Neural cell (in vitro differentiated cells): ENCODE measurements around the gene GLUL.

Experiments used
- SMC3 ChIP-seq: fragments of 450-650 bp; conservative IDR thresholded peaks from 2 replicates; pipeline ENCODE4 v1.6.1; 2014; ENCODE audit warnings: antibody characterized with exemption, mild to moderate bottlenecking, moderate library complexity; ENCODE audit not compliant: poor library complexity
- TF ChIP-seq, protein P1 (sequence below): fragments of 450-650 bp; IDR thresholded peaks from 2 replicates; pipeline ENCODE4 v1.5.1; 2014; ENCODE audit warnings: antibody characterized with exemption, mild to moderate bottlenecking, moderate library complexity; ENCODE audit not compliant: poor library complexity, severe bottlenecking

DNA sequence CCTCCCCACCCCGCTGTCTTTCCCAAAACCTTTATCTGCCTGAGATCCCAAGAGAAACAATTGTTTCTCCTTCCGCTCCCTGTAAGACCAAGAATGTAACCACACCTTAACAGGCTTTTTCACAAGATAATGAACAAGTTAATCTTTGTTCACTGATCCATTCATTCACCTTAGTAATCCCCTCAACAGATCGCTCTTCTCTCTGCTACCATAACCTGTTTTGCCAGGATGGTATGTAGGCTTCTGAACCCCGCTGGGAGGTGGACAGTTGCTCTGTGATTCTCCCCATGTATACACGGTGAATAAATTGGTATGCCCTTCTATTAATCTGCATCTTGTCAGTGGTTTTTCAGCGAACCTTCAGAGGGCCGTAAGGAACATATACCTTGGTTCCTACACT lies 39.7 kb upstream of the GLUL start:
- TF ChIP-seq SMC3: no peak
- TF ChIP-seq, protein P1, sequence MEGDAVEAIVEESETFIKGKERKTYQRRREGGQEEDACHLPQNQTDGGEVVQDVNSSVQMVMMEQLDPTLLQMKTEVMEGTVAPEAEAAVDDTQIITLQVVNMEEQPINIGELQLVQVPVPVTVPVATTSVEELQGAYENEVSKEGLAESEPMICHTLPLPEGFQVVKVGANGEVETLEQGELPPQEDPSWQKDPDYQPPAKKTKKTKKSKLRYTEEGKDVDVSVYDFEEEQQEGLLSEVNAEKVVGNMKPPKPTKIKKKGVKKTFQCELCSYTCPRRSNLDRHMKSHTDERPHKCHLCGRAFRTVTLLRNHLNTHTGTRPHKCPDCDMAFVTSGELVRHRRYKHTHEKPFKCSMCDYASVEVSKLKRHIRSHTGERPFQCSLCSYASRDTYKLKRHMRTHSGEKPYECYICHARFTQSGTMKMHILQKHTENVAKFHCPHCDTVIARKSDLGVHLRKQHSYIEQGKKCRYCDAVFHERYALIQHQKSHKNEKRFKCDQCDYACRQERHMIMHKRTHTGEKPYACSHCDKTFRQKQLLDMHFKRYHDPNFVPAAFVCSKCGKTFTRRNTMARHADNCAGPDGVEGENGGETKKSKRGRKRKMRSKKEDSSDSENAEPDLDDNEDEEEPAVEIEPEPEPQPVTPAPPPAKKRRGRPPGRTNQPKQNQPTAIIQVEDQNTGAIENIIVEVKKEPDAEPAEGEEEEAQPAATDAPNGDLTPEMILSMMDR: no peak
